ENCODE data around the gene ADAM10. TPM values are rescaled to one million over a fixed set of nuclear protein-coding genes. Genes with fewer than 3 reads are reported as not detected.

ADAM10 gene
- total RNA-seq, 1 experiment from 2014 or later = 133 TPM

DNA sequence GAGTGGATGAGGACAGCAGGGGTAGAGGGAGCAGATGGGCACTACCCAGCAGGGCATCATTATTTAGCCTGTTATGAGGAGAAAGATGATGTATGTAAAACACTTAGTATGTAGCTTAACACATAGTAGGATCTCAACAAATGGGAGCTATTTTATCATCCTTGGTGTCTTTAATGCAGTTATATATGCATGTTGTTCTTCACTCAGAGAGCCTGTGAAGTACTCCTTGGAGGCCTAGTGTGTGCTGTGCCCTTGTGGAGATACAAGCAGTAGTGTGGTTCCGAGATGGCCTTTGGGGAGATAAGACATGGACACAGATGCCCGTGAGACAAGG, 193.5 kb downstream of the ADAM10 start:
- ATAC-seq (no peak), DNase-seq (ENCODE audit: low spot score) (no peak)
- Mint-ChIP-seq H3K27ac (no peak overlapping the region), H3K27me3 (ENCODE audit: low read depth) (no peaks in the 10 kb centered on the region), H3K9me3 (peaks cover 12% of the 10 kb centered on the region), H3K4me1 (peaks cover 20% of the 10 kb centered on the region), H3K4me3 (no peak overlapping the region), H3K36me3 (peaks cover 9% of the 10 kb centered on the region; the same call in 1 of the 2 replicates)
- ChIA-PET CTCF (interaction anchor here (1.2 kb wide), 1 partner anchor 286 kb away, joined by 3 read pairs; no protein-coding TSS in a partner anchor), POLR2A (no interaction called here)
- no peak for TF ChIP-seq NFE2L1 (CRISPR knock-in tag; IDR thresholded peaks at IDR 0.05)
- no peak for TF ChIP-seq ATF6 (CRISPR knock-in tag; IDR thresholded peaks at IDR 0.05)
- no peak for TF ChIP-seq ETV6 (CRISPR knock-in tag; IDR thresholded peaks at IDR 0.05)
- no peak for TF ChIP-seq JUN (CRISPR knock-in tag; IDR thresholded peaks at IDR 0.05)
- no peak for TF ChIP-seq HMGXB4 (CRISPR knock-in tag; IDR thresholded peaks at IDR 0.05)
- no peak for TF ChIP-seq USF2 (CRISPR knock-in tag; IDR thresholded peaks at IDR 0.05)
- TF ChIP-seq ZNF121 (CRISPR knock-in tag; IDR thresholded peaks at IDR 0.05) = no peak
- no peak for TF ChIP-seq ZNF396 (CRISPR knock-in tag; IDR thresholded peaks at IDR 0.05; ENCODE audit: borderline replicate concordance)
- no peak for TF ChIP-seq ZMAT4 (CRISPR knock-in tag; IDR thresholded peaks at IDR 0.05)
- no peak for TF ChIP-seq E2F4 (CRISPR knock-in tag; IDR thresholded peaks at IDR 0.05; ENCODE audit: borderline replicate concordance, low read depth)
- TF ChIP-seq FOXP1 (CRISPR knock-in tag; IDR thresholded peaks at IDR 0.05; ENCODE audit: borderline replicate concordance) = no peak
- TF ChIP-seq ZNF263 (CRISPR knock-in tag; IDR thresholded peaks at IDR 0.05; ENCODE audit: low read depth) = no peak
- TF ChIP-seq, protein P1, sequence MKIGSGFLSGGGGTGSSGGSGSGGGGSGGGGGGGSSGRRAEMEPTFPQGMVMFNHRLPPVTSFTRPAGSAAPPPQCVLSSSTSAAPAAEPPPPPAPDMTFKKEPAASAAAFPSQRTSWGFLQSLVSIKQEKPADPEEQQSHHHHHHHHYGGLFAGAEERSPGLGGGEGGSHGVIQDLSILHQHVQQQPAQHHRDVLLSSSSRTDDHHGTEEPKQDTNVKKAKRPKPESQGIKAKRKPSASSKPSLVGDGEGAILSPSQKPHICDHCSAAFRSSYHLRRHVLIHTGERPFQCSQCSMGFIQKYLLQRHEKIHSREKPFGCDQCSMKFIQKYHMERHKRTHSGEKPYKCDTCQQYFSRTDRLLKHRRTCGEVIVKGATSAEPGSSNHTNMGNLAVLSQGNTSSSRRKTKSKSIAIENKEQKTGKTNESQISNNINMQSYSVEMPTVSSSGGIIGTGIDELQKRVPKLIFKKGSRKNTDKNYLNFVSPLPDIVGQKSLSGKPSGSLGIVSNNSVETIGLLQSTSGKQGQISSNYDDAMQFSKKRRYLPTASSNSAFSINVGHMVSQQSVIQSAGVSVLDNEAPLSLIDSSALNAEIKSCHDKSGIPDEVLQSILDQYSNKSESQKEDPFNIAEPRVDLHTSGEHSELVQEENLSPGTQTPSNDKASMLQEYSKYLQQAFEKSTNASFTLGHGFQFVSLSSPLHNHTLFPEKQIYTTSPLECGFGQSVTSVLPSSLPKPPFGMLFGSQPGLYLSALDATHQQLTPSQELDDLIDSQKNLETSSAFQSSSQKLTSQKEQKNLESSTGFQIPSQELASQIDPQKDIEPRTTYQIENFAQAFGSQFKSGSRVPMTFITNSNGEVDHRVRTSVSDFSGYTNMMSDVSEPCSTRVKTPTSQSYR (CRISPR knock-in tag; IDR thresholded peaks at IDR 0.05) = no peak
- TF ChIP-seq SOX15 (CRISPR knock-in tag; IDR thresholded peaks at IDR 0.05) = no peak
- TF ChIP-seq, protein P2, sequence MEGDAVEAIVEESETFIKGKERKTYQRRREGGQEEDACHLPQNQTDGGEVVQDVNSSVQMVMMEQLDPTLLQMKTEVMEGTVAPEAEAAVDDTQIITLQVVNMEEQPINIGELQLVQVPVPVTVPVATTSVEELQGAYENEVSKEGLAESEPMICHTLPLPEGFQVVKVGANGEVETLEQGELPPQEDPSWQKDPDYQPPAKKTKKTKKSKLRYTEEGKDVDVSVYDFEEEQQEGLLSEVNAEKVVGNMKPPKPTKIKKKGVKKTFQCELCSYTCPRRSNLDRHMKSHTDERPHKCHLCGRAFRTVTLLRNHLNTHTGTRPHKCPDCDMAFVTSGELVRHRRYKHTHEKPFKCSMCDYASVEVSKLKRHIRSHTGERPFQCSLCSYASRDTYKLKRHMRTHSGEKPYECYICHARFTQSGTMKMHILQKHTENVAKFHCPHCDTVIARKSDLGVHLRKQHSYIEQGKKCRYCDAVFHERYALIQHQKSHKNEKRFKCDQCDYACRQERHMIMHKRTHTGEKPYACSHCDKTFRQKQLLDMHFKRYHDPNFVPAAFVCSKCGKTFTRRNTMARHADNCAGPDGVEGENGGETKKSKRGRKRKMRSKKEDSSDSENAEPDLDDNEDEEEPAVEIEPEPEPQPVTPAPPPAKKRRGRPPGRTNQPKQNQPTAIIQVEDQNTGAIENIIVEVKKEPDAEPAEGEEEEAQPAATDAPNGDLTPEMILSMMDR (IDR thresholded peaks at IDR 0.05) = no peak
